Measurements from ENCODE around the gene IL1R1.
"Not testable (repeated sequence)": the region's sequence is repeated elsewhere in the genome, so short reads cannot be mapped to it uniquely, and the experiment has no call there.

The IL1R1 gene

GRCh38 chr2:102120261-102120660 is 22.3 kb upstream of the IL1R1 start:
- no peak for DNase-seq (ENCODE audit: insufficient read length, low spot score)
- no peak for FAIRE-seq
- TF ChIP-seq SPI1 (IDR thresholded peaks at IDR 0.05; ENCODE audit: low read depth, low read length) (no peak), POU2F2 (IDR thresholded peaks at IDR 0.05; ENCODE audit: low read depth, low read length) (no peak), PAX5 (IDR thresholded peaks at IDR 0.05; ENCODE audit: insufficient read depth, low read length, severe bottlenecking) (no peak), TAF1 (IDR thresholded peaks at IDR 0.05; ENCODE audit: low read depth, low read length) (no peak), POLR2A (IDR thresholded peaks at IDR 0.05; ENCODE audit: low read depth, low read length) (no peak), POLR2AphosphoS5 (IDR thresholded peaks at IDR 0.05; ENCODE audit: low read depth, low read length) (no peak)

GRCh38 chr2:102120701-102121159 is 21.8 kb upstream of the IL1R1 start:
- DNase-seq (ENCODE audit: insufficient read length, low spot score): no peak
- TF ChIP-seq POLR2A (IDR thresholded peaks at IDR 0.05; ENCODE audit: low read depth, low read length): no peak
- no peak for TF ChIP-seq TAF1 (IDR thresholded peaks at IDR 0.05; ENCODE audit: low read depth, low read length)
- TF ChIP-seq POLR2AphosphoS5 (IDR thresholded peaks at IDR 0.05; ENCODE audit: low read depth, low read length): no peak
- TF ChIP-seq POU2F2 (IDR thresholded peaks at IDR 0.05; ENCODE audit: low read depth, low read length): no peak
- TF ChIP-seq PAX5 (IDR thresholded peaks at IDR 0.05; ENCODE audit: insufficient read depth, low read length, severe bottlenecking): no peak
- TF ChIP-seq SPI1 (IDR thresholded peaks at IDR 0.05; ENCODE audit: low read depth, low read length): no peak
- no peak for FAIRE-seq

DNA sequence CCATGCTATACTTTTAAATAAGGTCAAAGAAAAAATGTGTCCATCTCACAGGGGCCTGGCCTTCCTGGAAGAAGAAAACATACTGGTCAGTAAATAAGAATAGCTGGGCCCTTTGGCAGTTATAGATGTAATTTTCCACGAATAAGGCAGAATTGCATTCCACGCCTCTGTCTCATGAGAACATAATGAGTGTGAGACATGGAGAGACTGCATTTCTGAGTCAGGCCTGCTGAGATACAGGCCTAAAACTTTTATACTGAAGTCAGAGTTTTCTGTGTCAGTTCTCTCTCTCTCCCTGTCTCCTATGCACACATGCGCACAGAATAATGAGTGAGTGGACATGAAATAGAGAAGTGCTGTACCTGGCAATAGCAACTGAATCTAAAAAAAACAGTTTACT is 20.4 kb upstream of the IL1R1 start:
- no peak for TF ChIP-seq POU2F2 (IDR thresholded peaks at IDR 0.05; ENCODE audit: low read depth, low read length)
- FAIRE-seq (no peak), DNase-seq (ENCODE audit: insufficient read length, low spot score) (no peak)

DNA sequence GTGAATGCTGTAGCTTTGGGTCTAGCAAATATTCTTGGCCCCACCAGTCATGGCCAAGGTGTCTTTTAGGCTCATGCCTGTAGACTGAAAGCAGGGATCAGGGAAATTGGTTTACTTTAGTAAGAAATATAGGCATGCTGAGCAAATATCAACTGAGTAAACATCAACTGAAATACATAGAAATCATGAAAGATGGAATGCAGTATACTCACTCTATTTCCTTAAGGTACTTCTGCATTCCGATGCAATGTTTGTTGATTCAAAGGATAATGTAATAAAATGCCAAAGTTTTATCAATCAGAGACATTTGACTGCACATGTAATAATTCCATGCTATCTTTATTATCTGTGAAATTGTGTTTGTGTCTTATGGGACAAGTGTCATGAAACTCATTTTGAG is 19.6 kb upstream of the IL1R1 start:
- DNase-seq (ENCODE audit: insufficient read length, low spot score) (no peak), FAIRE-seq (no peak)

DNA sequence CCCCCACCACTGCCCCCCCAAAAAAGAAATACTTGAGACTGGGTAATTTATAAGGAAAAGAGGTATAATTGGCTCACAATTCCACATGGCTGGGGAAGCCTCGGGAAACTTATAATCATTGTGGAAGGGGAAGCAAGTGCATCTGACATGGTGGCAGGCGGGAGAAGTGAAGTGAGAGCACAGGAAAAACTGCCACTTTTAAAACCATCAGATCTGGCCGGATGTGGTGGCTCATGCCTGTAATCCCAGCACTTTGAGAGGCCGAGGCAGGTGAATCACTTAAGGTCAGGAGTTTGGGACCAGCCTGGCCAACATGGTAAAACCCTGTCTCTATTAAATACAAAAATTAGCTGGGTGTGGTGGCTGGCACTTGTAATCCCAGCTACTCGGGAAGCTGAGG is 18.1 kb upstream of the IL1R1 start:
- DNase-seq (ENCODE audit: insufficient read length, low spot score); FAIRE-seq: not testable (repeated sequence)

More for the DNA sequence above, 19.6 kb upstream of the IL1R1 start:
- TF ChIP-seq POU2F2 (IDR thresholded peaks at IDR 0.05; ENCODE audit: low read depth, low read length) (no peak), POLR2AphosphoS5 (IDR thresholded peaks at IDR 0.05; ENCODE audit: low read depth, low read length) (no peak), POLR2A (IDR thresholded peaks at IDR 0.05; ENCODE audit: low read depth, low read length) (no peak)

- DNase-seq (ENCODE audit: insufficient read length, low spot score): no peak
- no peak for TF ChIP-seq SPI1 (IDR thresholded peaks at IDR 0.05; ENCODE audit: low read depth, low read length)
- no peak for TF ChIP-seq TAF1 (IDR thresholded peaks at IDR 0.05; ENCODE audit: low read depth, low read length)
- no peak for TF ChIP-seq POLR2A (IDR thresholded peaks at IDR 0.05; ENCODE audit: low read depth, low read length)
- no peak for TF ChIP-seq POU2F2 (IDR thresholded peaks at IDR 0.05; ENCODE audit: low read depth, low read length)
- TF ChIP-seq POLR2AphosphoS5 (IDR thresholded peaks at IDR 0.05; ENCODE audit: low read depth, low read length): no peak
- no peak for TF ChIP-seq PAX5 (IDR thresholded peaks at IDR 0.05; ENCODE audit: insufficient read depth, low read length, severe bottlenecking)
- no peak for FAIRE-seq
These were observed 16.4 kb upstream of the IL1R1 start for GRCh38 chr2:102126169-102126568.

DNA sequence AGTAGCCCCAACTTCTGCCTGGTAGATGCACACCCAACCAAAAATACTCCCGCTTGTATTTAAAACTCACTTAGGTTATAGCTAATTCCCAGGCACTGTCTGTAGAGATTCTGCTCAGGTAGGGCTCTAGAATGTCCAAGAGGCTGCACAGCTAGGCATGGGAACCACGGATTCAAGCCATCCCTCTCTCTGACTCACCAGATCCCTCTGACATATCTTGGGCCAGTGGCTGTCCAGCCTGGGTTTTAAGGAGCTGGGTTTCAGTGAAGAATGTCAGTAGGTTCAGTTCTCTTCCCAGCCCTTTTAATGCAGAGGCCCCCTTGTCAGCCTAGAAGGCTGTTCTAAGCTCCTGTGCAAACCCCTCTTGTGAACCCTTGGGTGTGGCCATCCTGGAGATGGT is 15.9 kb upstream of the IL1R1 start:
- no peak for TF ChIP-seq SPI1 (IDR thresholded peaks at IDR 0.05; ENCODE audit: low read depth, low read length)
- no peak for FAIRE-seq
- no peak for DNase-seq (ENCODE audit: insufficient read length, low spot score)

DNA sequence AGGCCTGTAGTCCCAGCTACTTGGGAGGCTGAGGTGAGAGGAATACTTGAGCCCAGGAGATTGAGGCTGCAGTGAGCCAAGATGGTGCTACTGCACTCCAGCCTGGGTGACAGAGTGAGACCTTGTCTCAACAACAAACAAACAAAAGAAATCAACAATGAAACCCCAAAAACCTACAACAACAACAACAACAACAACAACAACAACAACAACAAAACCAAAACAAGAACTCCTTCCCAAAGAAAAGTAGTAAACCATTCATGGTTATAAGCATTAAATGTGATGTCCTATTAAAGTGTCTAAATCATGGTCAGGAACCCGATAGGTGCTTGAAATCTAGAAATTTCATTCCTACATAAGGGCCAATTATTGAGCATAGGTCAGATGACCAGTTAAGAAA is 13.5 kb upstream of the IL1R1 start:
- DNase-seq (ENCODE audit: insufficient read length, low spot score): no peak
- TF ChIP-seq POLR2AphosphoS5 (IDR thresholded peaks at IDR 0.05; ENCODE audit: low read depth, low read length) (no peak), POLR2A (IDR thresholded peaks at IDR 0.05; ENCODE audit: low read depth, low read length) (no peak), SPI1 (IDR thresholded peaks at IDR 0.05; ENCODE audit: low read depth, low read length) (no peak), POU2F2 (IDR thresholded peaks at IDR 0.05; ENCODE audit: low read depth, low read length) (no peak), TAF1 (IDR thresholded peaks at IDR 0.05; ENCODE audit: low read depth, low read length) (no peak), PAX5 (IDR thresholded peaks at IDR 0.05; ENCODE audit: insufficient read depth, low read length, severe bottlenecking) (no peak)
- FAIRE-seq: no peak

GRCh38 chr2:102129951-102130646 is 12.4 kb upstream of the IL1R1 start:
- TF ChIP-seq POU2F2 (IDR thresholded peaks at IDR 0.05; ENCODE audit: low read depth, low read length) (no peak), POLR2AphosphoS5 (IDR thresholded peaks at IDR 0.05; ENCODE audit: low read depth, low read length) (no peak), TAF1 (IDR thresholded peaks at IDR 0.05; ENCODE audit: low read depth, low read length) (no peak), POLR2A (IDR thresholded peaks at IDR 0.05; ENCODE audit: low read depth, low read length) (no peak), PAX5 (IDR thresholded peaks at IDR 0.05; ENCODE audit: insufficient read depth, low read length, severe bottlenecking) (no peak)
- FAIRE-seq: no peak
- no peak for DNase-seq (ENCODE audit: insufficient read length, low spot score)

DNA sequence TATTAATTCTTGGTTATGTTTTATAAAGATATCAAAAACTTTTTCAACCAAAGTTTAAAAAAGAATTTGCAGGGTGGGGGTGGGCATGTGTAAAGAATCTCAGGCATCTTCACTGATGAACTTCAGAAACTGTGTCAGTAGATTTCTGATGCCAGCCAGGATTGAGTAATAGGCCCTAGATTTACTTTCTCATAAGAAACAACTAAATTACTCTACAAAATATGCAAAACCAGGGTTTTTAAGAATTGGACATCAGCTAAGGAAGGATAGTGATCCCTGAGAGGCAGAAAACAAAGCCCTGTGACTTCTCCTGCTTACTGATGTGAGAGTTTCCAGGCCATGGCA is 11.9 kb upstream of the IL1R1 start:
- no peak for DNase-seq (ENCODE audit: insufficient read length, low spot score)
- no peak for FAIRE-seq
- TF ChIP-seq SPI1 (IDR thresholded peaks at IDR 0.05; ENCODE audit: low read depth, low read length) (no peak), POU2F2 (IDR thresholded peaks at IDR 0.05; ENCODE audit: low read depth, low read length) (no peak), POLR2A (IDR thresholded peaks at IDR 0.05; ENCODE audit: low read depth, low read length) (no peak), PAX5 (IDR thresholded peaks at IDR 0.05; ENCODE audit: insufficient read depth, low read length, severe bottlenecking) (no peak), TAF1 (IDR thresholded peaks at IDR 0.05; ENCODE audit: low read depth, low read length) (no peak), POLR2AphosphoS5 (IDR thresholded peaks at IDR 0.05; ENCODE audit: low read depth, low read length) (no peak)

- no peak for TF ChIP-seq TAF1 (IDR thresholded peaks at IDR 0.05; ENCODE audit: low read depth, low read length)
- FAIRE-seq (no peak), DNase-seq (ENCODE audit: insufficient read length, low spot score) (no peak)
These were observed 11.0 kb upstream of the IL1R1 start for GRCh38 chr2:102131564-102131963.

Data from GM12891 (cell line).